Muscle of arm (tissue), 14 donors: ENCODE measurements around the gene C1QC. TPM values are rescaled to one million over a fixed set of nuclear protein-coding genes. Genes with fewer than 3 reads are reported as not detected.

ENCODE experiments used
- DNase-seq: peaks from one replicate; pipeline ENCODE4 v3.0.0-alpha.2; 2013
- long read RNA-seq, 11 donors: transcript quantifications; one replicate each; lab custom pipeline, GENCODE V29; 2026
- polyA plus RNA-seq, 12 donors: library from polyadenylated mRNA; unstranded; fragments of 120-200 nt; gene quantifications; one replicate each; pipeline ENCODE4 v1.2.1, GENCODE V29; 2013; ENCODE audit not compliant: insufficient read length in 12 of 12

Gene C1QC
- polyA plus RNA-seq, result 10 to 100 TPM in 11 of 12 donors, not detected in 1; 15.9 to 48.9 (median 24.5) TPM
- long read RNA-seq, donor 1, transcript C1QC-202 (3 exons, 1,183 nt), result minor isoform, 5 of 77 reads
- long read RNA-seq, donor 1, transcript C1QC-203 (3 exons, 1,163 nt), result major isoform, 70 of 77 reads
- long read RNA-seq, donor 1, partial matches to known transcripts, result 0 of 77 reads
- long read RNA-seq, donor 1, other reads (novel, unspliced or antisense), result 0 of 77 reads
- long read RNA-seq, donor 2, transcript C1QC-203 (3 exons, 1,163 nt), result major isoform, 17 of 19 reads
- long read RNA-seq, donor 2, partial matches to known transcripts, result 0 of 19 reads
- long read RNA-seq, donor 2, other reads (novel, unspliced or antisense), result 0 of 19 reads
- long read RNA-seq, donor 3, transcript C1QC-203 (3 exons, 1,163 nt), result major isoform, 16 of 16 reads
- long read RNA-seq, donor 3, partial matches to known transcripts, result 0 of 16 reads
- long read RNA-seq, donor 3, other reads (novel, unspliced or antisense), result 0 of 16 reads
- long read RNA-seq, donor 4, partial matches to known transcripts, result 0 of 1 reads
- long read RNA-seq, donor 4, other reads (novel, unspliced or antisense), result 0 of 1 reads
- long read RNA-seq, donor 5, transcript C1QC-203 (3 exons, 1,163 nt), result major isoform, 20 of 23 reads
- long read RNA-seq, donor 5, partial matches to known transcripts, result 0 of 23 reads
- long read RNA-seq, donor 5, other reads (novel, unspliced or antisense), result 0 of 23 reads
- long read RNA-seq, donor 6, transcript C1QC-203 (3 exons, 1,163 nt), result major isoform, 11 of 11 reads
- long read RNA-seq, donor 6, partial matches to known transcripts, result 0 of 11 reads
- long read RNA-seq, donor 6, other reads (novel, unspliced or antisense), result 0 of 11 reads
- long read RNA-seq, donor 7, partial matches to known transcripts, result 0 of 7 reads
- long read RNA-seq, donor 7, other reads (novel, unspliced or antisense), result 0 of 7 reads
- long read RNA-seq, donor 8, transcript C1QC-203 (3 exons, 1,163 nt), result major isoform, 25 of 26 reads
- long read RNA-seq, donor 8, partial matches to known transcripts, result 0 of 26 reads
- long read RNA-seq, donor 8, other reads (novel, unspliced or antisense), result 0 of 26 reads
- long read RNA-seq, donor 9, transcript C1QC-203 (3 exons, 1,163 nt), result major isoform, 12 of 13 reads
- long read RNA-seq, donor 9, partial matches to known transcripts, result 0 of 13 reads
- long read RNA-seq, donor 9, other reads (novel, unspliced or antisense), result 0 of 13 reads
- long read RNA-seq, donor 10, transcript C1QC-203 (3 exons, 1,163 nt), result major isoform, 19 of 23 reads
- long read RNA-seq, donor 10, partial matches to known transcripts, result 0 of 23 reads
- long read RNA-seq, donor 10, other reads (novel, unspliced or antisense), result 0 of 23 reads
- long read RNA-seq, donor 11, transcript C1QC-203 (3 exons, 1,163 nt), result major isoform, 13 of 14 reads
- long read RNA-seq, donor 11, partial matches to known transcripts, result 0 of 14 reads
- long read RNA-seq, donor 11, other reads (novel, unspliced or antisense), result 0 of 14 reads

DNA sequence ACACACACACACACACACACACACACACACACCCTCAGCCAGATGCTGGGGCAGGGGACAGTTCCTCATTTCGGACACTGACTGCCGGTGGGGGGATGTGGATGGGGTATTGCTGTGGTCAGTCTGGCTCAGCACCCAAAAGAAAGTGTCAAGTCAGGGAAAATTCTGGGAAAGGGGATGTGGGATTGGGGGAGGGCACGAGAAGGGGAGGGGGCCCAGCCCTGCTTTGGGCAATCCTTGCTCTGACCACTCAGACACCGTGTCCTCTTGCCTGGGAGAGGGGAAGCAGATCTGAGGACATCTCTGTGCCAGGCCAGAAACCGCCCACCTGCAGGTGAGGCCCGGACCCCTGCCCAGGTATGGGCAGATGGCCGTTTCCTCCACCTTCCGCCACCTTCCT is at the start of gene C1QC:
TSS of gene C1QC (plus strand) at position 253 of the 400 bp plus-strand sequence. CDS start 391 bp downstream, outside the sequence.
- DNase-seq, result peak; percentile 16

DNA sequence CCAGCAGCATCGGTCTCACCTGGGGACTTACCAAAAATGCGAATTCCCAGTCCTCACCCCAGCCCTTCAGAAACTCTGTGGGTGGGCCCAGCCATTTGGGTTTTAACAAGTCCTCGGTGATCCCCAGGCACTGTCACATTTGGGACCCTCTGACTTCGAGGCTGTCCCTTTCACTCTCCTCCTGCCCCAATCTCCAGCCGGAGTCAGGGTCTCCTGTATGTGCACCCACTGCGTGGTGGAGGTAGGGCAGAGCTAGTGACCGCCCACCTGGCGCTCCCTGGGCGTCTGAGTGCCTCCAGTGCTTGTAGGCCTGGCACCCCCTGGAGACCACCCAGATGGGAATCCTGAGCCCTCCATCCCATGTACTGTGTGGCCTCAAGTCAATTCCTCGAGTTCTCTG is 49.0 kb upstream of the C1QC start:
- DNase-seq, result no peak

- no peak for DNase-seq
Observed at GRCh38 chr1:22595108-22595507, 48.3 kb upstream of the C1QC start.

DNA sequence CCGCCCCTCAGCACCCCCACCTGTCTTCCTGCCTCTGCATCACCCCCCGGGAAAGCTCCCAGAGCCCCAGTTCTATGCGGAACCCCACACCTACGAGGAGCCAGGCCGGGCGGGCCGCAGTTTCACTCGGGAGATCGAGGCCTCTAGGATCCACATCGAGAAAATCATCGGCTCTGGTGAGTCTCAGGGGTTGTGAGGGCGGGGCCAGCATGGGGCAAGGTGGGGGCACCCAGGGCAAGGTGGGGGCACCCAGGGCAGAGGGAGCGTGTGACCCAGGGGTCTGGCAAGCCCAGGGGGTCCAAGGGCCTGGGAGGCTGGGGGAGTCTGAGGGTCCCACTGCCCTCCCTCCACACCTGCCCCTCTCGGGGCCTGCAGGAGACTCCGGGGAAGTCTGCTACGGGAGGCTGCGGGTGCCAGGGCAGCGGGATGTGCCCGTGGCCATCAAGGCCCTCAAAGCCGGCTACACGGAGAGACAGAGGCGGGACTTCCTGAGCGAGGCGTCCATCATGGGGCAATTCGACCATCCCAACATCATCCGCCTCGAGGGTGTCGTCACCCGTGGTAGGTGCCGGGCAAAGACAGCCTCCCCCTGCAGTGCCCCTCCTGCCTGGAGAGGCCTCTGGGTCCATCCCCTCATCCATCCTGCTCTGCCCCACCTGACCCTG is 46.0 kb upstream of the C1QC start:
- no peak for DNase-seq

DNA sequence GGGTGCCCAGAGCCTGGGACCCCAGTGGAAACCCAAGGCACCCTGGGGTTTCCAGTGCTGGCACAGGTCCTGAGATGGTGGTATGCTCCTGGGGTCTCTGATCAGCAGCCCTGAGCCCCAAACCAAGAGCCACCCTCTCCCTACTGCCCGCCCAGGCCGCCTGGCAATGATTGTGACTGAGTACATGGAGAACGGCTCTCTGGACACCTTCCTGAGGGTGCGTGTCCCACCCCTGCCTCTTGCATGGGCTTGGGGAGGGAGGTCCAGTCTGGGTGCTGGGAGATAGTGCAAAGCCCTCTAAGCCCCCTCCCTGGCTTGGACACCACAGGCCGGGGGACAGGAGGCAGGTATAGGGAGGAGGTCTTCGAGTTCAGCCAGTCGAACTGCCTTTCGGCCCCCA is 45.4 kb upstream of the C1QC start:
- no peak for DNase-seq

DNA sequence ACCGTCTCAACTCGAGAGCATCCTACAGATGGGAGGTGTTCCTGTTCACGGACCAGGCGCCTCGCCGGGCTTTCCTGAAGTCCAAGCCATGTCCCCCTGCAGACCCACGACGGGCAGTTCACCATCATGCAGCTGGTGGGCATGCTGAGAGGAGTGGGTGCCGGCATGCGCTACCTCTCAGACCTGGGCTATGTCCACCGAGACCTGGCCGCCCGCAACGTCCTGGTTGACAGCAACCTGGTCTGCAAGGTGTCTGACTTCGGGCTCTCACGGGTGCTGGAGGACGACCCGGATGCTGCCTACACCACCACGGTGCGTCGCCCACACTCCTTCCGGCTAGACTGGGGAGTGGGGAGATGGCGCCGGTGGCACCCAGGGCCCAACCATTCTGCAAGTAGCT is 44.7 kb upstream of the C1QC start:
- DNase-seq, result no peak

- DNase-seq, result no peak
Observed at GRCh38 chr1:22600071-22600816, 43.2 kb upstream of the C1QC start.

- DNase-seq, result no peak
Observed at GRCh38 chr1:22600817-22601605, 42.4 kb upstream of the C1QC start.

GRCh38 chr1:22601610-22602009 is 41.8 kb upstream of the C1QC start:
- DNase-seq, result no peak

GRCh38 chr1:22602060-22602740 is 41.2 kb upstream of the C1QC start:
- no peak for DNase-seq

- no peak for DNase-seq
Observed at GRCh38 chr1:22606161-22606560, 37.3 kb upstream of the C1QC start.

DNA sequence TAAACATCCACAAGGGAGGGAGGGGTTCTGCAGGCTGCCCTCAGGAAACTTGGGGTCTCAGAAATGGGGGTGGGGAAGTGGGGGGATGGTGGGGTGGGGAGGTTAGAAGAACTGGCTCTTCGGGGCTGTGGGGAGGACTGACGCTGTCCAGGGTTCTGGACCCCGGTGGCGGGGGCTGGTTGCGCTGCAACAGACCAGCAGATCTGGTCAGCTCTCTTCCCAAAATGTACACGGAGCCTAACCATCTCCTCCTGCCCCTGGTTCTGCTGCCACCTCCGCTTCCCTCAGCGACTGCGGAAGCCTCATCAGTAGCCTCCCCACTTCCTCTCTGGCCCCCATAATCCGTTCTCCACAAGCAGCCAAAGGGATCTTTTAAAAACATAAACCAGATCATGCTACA is 36.3 kb upstream of the C1QC start:
- no peak for DNase-seq

DNA sequence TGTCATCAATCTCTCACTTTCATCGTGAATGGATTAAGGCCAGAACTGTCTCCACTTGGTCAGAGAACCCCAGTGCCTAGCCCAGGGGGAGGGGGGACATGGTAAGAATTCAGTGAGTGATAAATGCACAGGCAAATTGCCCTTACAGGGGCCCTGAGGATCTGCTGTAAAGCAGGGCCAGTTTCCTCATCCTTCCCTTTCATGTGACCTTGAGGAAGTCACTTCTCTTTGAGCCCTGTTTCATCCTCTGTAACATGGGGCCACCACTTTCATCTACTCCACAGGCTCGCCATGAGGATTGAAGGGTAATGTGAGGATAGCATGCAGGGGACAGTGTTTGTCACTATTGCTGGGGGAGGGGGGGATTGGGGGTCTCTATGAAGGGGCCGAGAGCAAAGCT is 35.1 kb upstream of the C1QC start:
- DNase-seq, result no peak

- DNase-seq, result no peak
Observed at GRCh38 chr1:22609291-22609690, 34.1 kb upstream of the C1QC start.

- peak; percentile 70 for DNase-seq
Observed at GRCh38 chr1:22611530-22611947, 31.9 kb upstream of the C1QC start.

GRCh38 chr1:22612671-22613571 is 30.5 kb upstream of the C1QC start:
- no peak for DNase-seq

DNA sequence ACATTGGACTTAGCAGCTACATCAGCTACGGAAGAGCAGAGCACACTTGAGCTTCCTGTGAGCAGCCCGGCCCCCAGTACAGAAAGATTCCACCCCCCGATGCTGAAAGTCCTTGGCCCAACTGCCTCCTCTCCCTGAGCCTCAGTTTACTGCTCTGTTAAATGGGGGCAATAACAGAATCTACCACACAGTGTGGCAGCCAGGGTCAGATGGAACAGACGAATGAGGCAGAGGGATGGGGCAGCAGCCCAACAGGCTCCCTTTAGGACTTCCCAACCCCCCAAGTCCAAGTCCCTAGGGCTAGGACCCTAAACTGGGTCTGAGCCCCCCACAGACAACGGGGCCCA is 29.9 kb upstream of the C1QC start:
- no peak for DNase-seq

DNA sequence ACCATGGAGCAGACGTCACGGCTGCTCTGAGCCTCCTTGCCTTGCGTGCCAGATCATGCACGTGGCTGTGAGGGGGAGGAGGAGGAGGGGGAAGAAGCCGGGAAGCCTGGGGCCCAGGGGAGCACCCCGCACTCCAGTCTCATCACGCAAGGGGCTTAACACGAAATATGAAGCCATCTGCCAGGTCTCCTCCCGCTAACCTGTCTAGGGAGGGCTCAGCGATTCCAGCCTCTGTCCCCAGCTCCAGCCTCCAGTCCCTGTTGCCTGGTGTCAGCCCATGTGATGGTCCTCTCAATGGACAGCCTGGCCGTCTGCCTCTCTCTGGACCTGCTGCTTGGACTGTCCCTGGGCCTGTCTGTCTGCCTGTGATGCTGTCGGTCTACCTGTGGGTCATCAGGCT is 29.5 kb upstream of the C1QC start:
- DNase-seq, result no peak
